ENCODE results near the gene LRRC15. TPM values are rescaled to one million over a fixed set of nuclear protein-coding genes. Genes with fewer than 3 reads are reported as not detected.

LRRC15 gene
- polyA plus RNA-seq, 3 donors, result not detected

DNA sequence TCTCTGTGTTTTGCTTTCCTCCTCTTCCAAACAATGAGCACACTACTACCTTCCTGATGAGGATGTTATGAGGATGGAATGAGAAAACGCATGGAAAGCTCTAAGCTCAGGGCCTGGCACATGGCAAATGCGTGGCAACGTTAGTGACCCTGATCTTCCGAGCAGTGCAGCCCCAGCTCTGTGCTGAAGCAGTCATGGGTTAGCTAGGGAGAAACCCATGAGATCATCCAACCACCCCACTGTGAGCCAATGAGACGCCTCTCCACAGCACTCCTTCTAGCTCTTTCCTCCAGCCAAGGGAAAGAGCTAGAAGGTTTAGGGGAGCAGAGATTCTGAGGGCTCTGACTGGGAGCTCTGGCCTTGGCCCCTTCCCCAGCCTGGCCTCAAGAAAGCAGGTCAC lies 22.9 kb downstream of the LRRC15 start:
- no peaks in the 10 kb centered on the region for H3K9me3 Mint-ChIP-seq
- Histone ChIP-seq H3K4me2 (replicated peaks; ENCODE audit: extremely low read depth, low read length, poor library complexity, severe bottlenecking) (no peak overlapping the region), H3K4me1 (ENCODE audit: control insufficient read depth in 1 of 2, insufficient read depth in 2 of 2, low read length in 2 of 2) (no peaks in the 10 kb centered on the region), H3K27ac (ENCODE audit: low read depth in 1 of 2, low read length in 2 of 2) (no peak overlapping the region), H3K27me3 (ENCODE audit: control insufficient read depth in 2 of 2, insufficient read depth in 2 of 2, low read length in 2 of 2) (no peaks in the 10 kb centered on the region), H2AFZ (ENCODE audit: insufficient read depth, low read depth, low read length, poor library complexity, severe bottlenecking) (no peak overlapping the region), H3K9ac (ENCODE audit: insufficient read depth, low read length, poor library complexity, severe bottlenecking) (no peak overlapping the region), H3K4me3 (replicated peaks in 1 of 3; ENCODE audit: low read depth in 2 of 3, low read length in 3 of 3) (no peak overlapping the region), H4K20me1 (ENCODE audit: insufficient read depth, low read length) (no peaks in the 10 kb centered on the region), H3K36me3 (replicated peaks in 1 of 2; ENCODE audit: control insufficient read depth in 1 of 2, insufficient read depth in 2 of 2, low read length in 2 of 2) (no peaks in the 10 kb centered on the region), H3K79me2 (ENCODE audit: insufficient read depth, low read length) (no peaks in the 10 kb centered on the region), H3K9me3 (replicated peaks in 1 of 2; ENCODE audit: control insufficient read depth in 1 of 2, insufficient read depth in 1 of 2, low read length in 2 of 2) (no peaks in the 10 kb centered on the region)
- peaks cover 5% of the 10 kb centered on the region for H3K4me1 Mint-ChIP-seq
- WGBS (ENCODE audit: insufficient coverage), result 88% methylated on average over 3 of the region's 5 CpGs
- DNase-seq, result no peak
- H3K4me3 Mint-ChIP-seq, result no peak overlapping the region
- intact Hi-C loops (cut with micrococcal nuclease), result no loop called here
- TF ChIP-seq, protein P1, sequence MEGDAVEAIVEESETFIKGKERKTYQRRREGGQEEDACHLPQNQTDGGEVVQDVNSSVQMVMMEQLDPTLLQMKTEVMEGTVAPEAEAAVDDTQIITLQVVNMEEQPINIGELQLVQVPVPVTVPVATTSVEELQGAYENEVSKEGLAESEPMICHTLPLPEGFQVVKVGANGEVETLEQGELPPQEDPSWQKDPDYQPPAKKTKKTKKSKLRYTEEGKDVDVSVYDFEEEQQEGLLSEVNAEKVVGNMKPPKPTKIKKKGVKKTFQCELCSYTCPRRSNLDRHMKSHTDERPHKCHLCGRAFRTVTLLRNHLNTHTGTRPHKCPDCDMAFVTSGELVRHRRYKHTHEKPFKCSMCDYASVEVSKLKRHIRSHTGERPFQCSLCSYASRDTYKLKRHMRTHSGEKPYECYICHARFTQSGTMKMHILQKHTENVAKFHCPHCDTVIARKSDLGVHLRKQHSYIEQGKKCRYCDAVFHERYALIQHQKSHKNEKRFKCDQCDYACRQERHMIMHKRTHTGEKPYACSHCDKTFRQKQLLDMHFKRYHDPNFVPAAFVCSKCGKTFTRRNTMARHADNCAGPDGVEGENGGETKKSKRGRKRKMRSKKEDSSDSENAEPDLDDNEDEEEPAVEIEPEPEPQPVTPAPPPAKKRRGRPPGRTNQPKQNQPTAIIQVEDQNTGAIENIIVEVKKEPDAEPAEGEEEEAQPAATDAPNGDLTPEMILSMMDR (IDR thresholded peaks at IDR 0.05), result no peak
- H3K27ac Mint-ChIP-seq, result no peak overlapping the region
- H3K36me3 Mint-ChIP-seq, result no peaks in the 10 kb centered on the region
- H3K27me3 Mint-ChIP-seq (ENCODE audit: low read depth in 3 of 3), result peaks cover 3 to 14% (median 8%) of the 10 kb centered on the region in 3 donors

- no peaks in the 10 kb centered on the region for H3K9me3 ChIP-seq (replicated peaks in 1 of 2; ENCODE audit: control insufficient read depth in 1 of 2, insufficient read depth in 1 of 2, low read length in 2 of 2)
- H3K4me1 ChIP-seq (ENCODE audit: control insufficient read depth in 1 of 2, insufficient read depth in 2 of 2, low read length in 2 of 2), result no peaks in the 10 kb centered on the region
- Mint-ChIP-seq H3K4me3 (no peak overlapping the region), H3K36me3 (no peaks in the 10 kb centered on the region), H3K27ac (no peak overlapping the region), H3K27me3 (ENCODE audit: low read depth in 3 of 3) (peaks cover 3 to 14% (median 8%) of the 10 kb centered on the region in 3 donors), H3K4me1 (peaks cover 5% of the 10 kb centered on the region), H3K9me3 (no peaks in the 10 kb centered on the region)
- H3K4me2 ChIP-seq (replicated peaks; ENCODE audit: extremely low read depth, low read length, poor library complexity, severe bottlenecking), result no peak overlapping the region
- H3K4me3 ChIP-seq (replicated peaks in 1 of 3; ENCODE audit: low read depth in 2 of 3, low read length in 3 of 3), result no peak overlapping the region
- no peaks in the 10 kb centered on the region for H3K36me3 ChIP-seq (replicated peaks in 1 of 2; ENCODE audit: control insufficient read depth in 1 of 2, insufficient read depth in 2 of 2, low read length in 2 of 2)
- intact Hi-C loops (cut with micrococcal nuclease), result no loop called here
- H3K9ac ChIP-seq (ENCODE audit: insufficient read depth, low read length, poor library complexity, severe bottlenecking), result no peak overlapping the region
- H3K79me2 ChIP-seq (ENCODE audit: insufficient read depth, low read length), result no peaks in the 10 kb centered on the region
- DNase-seq, result no peak
- no peaks in the 10 kb centered on the region for H3K27me3 ChIP-seq (ENCODE audit: control insufficient read depth in 2 of 2, insufficient read depth in 2 of 2, low read length in 2 of 2)
- H3K27ac ChIP-seq (ENCODE audit: low read depth in 1 of 2, low read length in 2 of 2), result no peak overlapping the region
- H4K20me1 ChIP-seq (ENCODE audit: insufficient read depth, low read length), result no peaks in the 10 kb centered on the region
- H2AFZ ChIP-seq (ENCODE audit: insufficient read depth, low read depth, low read length, poor library complexity, severe bottlenecking), result no peak overlapping the region
- TF ChIP-seq, protein P1 (IDR thresholded peaks at IDR 0.05), result no peak
- WGBS (ENCODE audit: insufficient coverage), result 86% methylated on average over 7 of the region's 9 CpGs
Observed at GRCh38 chr3:194346035-194346434, 23.5 kb downstream of the LRRC15 start.

All from CD14-positive monocyte (primary cell).